ENCODE results near the gene ABRACL. TPM values are rescaled to one million over a fixed set of nuclear protein-coding genes. Genes with fewer than 3 reads are reported as not detected.

The ABRACL gene
- total and polyA plus RNA-seq, 2 donors (not counting 3 experiments of a cell fraction or from before 2014, with no cell fraction given): 54.4 to 87.4 TPM

DNA sequence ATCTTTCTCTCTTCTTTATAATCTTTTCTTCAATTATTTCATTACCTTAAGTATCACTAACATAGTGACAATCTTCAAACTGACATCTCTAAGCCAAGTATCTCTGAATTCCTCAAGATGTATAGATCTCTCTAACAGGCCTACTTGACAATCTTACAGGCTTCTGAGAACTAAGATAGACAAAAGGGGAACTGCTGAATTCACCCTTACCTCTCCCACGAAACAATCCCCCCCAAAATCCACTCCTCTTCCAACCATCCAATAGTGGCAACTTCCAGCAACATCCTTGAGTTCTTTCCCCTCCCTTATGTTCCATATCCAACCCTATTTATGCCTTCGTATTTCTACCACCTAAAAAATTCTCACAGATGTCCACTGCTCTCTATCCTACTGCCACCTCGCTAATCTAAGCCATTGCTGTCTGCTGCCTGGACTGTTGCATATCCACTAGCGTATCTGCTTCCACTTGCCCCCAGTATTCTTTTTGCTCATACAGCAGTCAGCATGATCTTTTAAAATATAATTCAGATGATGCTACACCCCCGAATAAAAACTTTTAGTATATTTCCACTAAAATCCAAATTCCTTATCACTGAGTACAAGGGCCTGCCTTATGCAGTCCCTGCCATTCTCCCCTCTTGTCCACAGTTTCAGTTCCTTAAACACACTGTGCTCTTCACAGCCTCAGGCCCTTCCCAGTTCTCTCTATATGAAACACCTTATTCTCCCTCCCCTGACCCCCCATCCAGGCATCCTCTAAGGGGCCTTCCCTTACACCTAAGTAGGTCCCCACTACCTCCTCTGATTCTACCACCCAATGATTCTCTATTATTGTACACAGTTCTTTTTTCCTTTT lies 48.5 kb upstream of the ABRACL start:
- H4K20me1 ChIP-seq (replicated peaks; ENCODE audit: control insufficient read depth, extremely low read depth, insufficient read depth, low read length): peaks cover 3% of the 10 kb centered on the region
- POLR2A ChIA-PET: no interaction called here
- no peak for TF ChIP-seq GATA2 (IDR thresholded peaks at IDR 0.05; ENCODE audit: insufficient read depth, insufficient read length, low read depth, low read length)
- TF ChIP-seq FOS (IDR thresholded peaks at IDR 0.05; ENCODE audit: borderline replicate concordance, insufficient read depth, low read length): no peak
- TF ChIP-seq, protein P1, sequence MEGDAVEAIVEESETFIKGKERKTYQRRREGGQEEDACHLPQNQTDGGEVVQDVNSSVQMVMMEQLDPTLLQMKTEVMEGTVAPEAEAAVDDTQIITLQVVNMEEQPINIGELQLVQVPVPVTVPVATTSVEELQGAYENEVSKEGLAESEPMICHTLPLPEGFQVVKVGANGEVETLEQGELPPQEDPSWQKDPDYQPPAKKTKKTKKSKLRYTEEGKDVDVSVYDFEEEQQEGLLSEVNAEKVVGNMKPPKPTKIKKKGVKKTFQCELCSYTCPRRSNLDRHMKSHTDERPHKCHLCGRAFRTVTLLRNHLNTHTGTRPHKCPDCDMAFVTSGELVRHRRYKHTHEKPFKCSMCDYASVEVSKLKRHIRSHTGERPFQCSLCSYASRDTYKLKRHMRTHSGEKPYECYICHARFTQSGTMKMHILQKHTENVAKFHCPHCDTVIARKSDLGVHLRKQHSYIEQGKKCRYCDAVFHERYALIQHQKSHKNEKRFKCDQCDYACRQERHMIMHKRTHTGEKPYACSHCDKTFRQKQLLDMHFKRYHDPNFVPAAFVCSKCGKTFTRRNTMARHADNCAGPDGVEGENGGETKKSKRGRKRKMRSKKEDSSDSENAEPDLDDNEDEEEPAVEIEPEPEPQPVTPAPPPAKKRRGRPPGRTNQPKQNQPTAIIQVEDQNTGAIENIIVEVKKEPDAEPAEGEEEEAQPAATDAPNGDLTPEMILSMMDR (IDR thresholded peaks at IDR 0.05; ENCODE audit: extremely low read depth in 1 of 2, insufficient read depth in 1 of 2, low read depth in 1 of 2, low read length in 2 of 2): no peak
- TF ChIP-seq EZH2 (IDR thresholded peaks at IDR 0.05; ENCODE audit: borderline replicate concordance, low read depth, low read length, severe bottlenecking): no peak
- TF ChIP-seq MYC (IDR thresholded peaks at IDR 0.05; ENCODE audit: low read depth, low read length): no peak
- TF ChIP-seq POLR2A (IDR thresholded peaks at IDR 0.05; ENCODE audit: low read depth, low read length): no peak
- TF ChIP-seq POLR2AphosphoS5 (IDR thresholded peaks at IDR 0.05; ENCODE audit: insufficient read depth, low read depth, low read length): no peak
- no peak for TF ChIP-seq JUN (IDR thresholded peaks at IDR 0.05; ENCODE audit: borderline replicate concordance, insufficient read depth, insufficient read length, low read depth)
- TF ChIP-seq, protein P2, sequence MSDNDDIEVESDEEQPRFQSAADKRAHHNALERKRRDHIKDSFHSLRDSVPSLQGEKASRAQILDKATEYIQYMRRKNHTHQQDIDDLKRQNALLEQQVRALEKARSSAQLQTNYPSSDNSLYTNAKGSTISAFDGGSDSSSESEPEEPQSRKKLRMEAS (IDR thresholded peaks at IDR 0.05; ENCODE audit: insufficient read depth, insufficient read length): no peak
- H3K79me2 ChIP-seq (ENCODE audit: control insufficient read depth, insufficient read depth, low read length): peaks cover 88% of the 10 kb centered on the region
- H2AFZ ChIP-seq (ENCODE audit: low read depth, low read length): no peak overlapping the region
- no peaks in the 10 kb centered on the region for H3K27me3 ChIP-seq (ENCODE audit: control insufficient read depth in 2 of 2, insufficient read depth in 2 of 2, low read length in 2 of 2)
- H3K4me1 ChIP-seq (ENCODE audit: control insufficient read depth, extremely low read depth, insufficient read depth, low read length): no peaks in the 10 kb centered on the region
- H3K27ac ChIP-seq (ENCODE audit: insufficient read depth, low read depth, low read length): no peak overlapping the region
- no peak for DNase-seq (ENCODE audit: low read depth, low spot score)
- H3K9me3 ChIP-seq (replicated peaks; ENCODE audit: control insufficient read depth, insufficient read depth, low read length): no peaks in the 10 kb centered on the region
- no peak overlapping the region for H3K4me2 ChIP-seq (ENCODE audit: insufficient read depth, low read length)
- BruUV-seq (replicated peaks): no TSS peak
- FAIRE-seq: no peak
- intact Hi-C loops (cut with micrococcal nuclease): no loop called here
- no peak overlapping the region for H3K9ac ChIP-seq (replicated peaks; ENCODE audit: extremely low read depth, insufficient read depth, low read length)
- dilution Hi-C loops (cut with MboI; ENCODE audit: extremely low pct_ligation_motif_present, low sequenced_read_pairs): no loop called here
- no peak overlapping the region for H3K4me3 ChIP-seq (replicated peaks in 1 of 3; ENCODE audit: insufficient read depth in 1 of 3, low read depth in 1 of 3, low read length in 3 of 3)
- CTCF ChIA-PET: no interaction called here
- H3K36me3 ChIP-seq (ENCODE audit: control insufficient read depth in 2 of 2, extremely low read depth in 1 of 2, insufficient read depth in 2 of 2, low read length in 2 of 2): no peaks in the 10 kb centered on the region
- no peaks in the 10 kb centered on the region for H3K9me1 ChIP-seq (replicated peaks; ENCODE audit: control insufficient read depth, extremely low read depth, insufficient read depth, low read length)
